ENCODE measurements around the gene CDC25A.

The CDC25A gene

GRCh38 chr3:48202632-48203031, 14.4 kb upstream of the CDC25A start:
- intact Hi-C loops (cut with DNase I), result no loop called here
- DNase-seq, result peak in 1 of 42 donors; percentile 9

- DNase-seq, result no peak
- intact Hi-C loops (cut with DNase I), result no loop called here
Measured at GRCh38 chr3:48199117-48199516, 10.9 kb upstream of the CDC25A start.

GRCh38 chr3:48196611-48197010, 8.4 kb upstream of the CDC25A start:
- no peak for DNase-seq
- intact Hi-C loops (cut with DNase I), result no loop called here

- DNase-seq, result peak; percentile 32 to 85 (median 65)
- intact Hi-C loops (cut with DNase I), result no loop called here
Measured at GRCh38 chr3:48194446-48195071, 6.3 kb upstream of the CDC25A start.

- intact Hi-C loops (cut with DNase I), result no loop called here
- DNase-seq, result peak in 1 of 42 donors; percentile 16
Measured at GRCh38 chr3:48190911-48191310, 2.7 kb upstream of the CDC25A start.

GRCh38 chr3:48189321-48189720, 1.1 kb upstream of the CDC25A start:
- peak in 1 of 42 donors; percentile 16 for DNase-seq
- intact Hi-C loops (cut with DNase I), result no loop called here

GRCh38 chr3:48187579-48188265, 495 bp downstream of the CDC25A start:
- DNase-seq, result peak in 14 of 42 donors; percentile 2 to 60 (median 18)
- intact Hi-C loops (cut with DNase I), result no loop called here

GRCh38 chr3:48187301-48187578, 977 bp downstream of the CDC25A start:
- DNase-seq, result no peak
- intact Hi-C loops (cut with DNase I), result no loop called here

GRCh38 chr3:48186631-48187300, 1.5 kb downstream of the CDC25A start:
- DNase-seq, result no peak
- intact Hi-C loops (cut with DNase I), result no loop called here

- intact Hi-C loops (cut with DNase I), result no loop called here
- DNase-seq, result no peak
Measured at GRCh38 chr3:48185129-48185528, 3.1 kb downstream of the CDC25A start.

- intact Hi-C loops (cut with DNase I), result no loop called here
Measured at GRCh38 chr3:48184299-48184698, 3.9 kb downstream of the CDC25A start.

GRCh38 chr3:48180531-48181253, 7.5 kb downstream of the CDC25A start:
- intact Hi-C loops (cut with DNase I), result no loop called here
- no peak for DNase-seq

More at GRCh38 chr3:48184299-48184698, 3.9 kb downstream of the CDC25A start:
- no peak for DNase-seq

GRCh38 chr3:48180021-48180420, 8.2 kb downstream of the CDC25A start:
- intact Hi-C loops (cut with DNase I), result no loop called here
- no peak for DNase-seq

GRCh38 chr3:48178072-48178471, 10.1 kb downstream of the CDC25A start:
- no peak for DNase-seq
- intact Hi-C loops (cut with DNase I), result no loop called here

- peak in 41 of 42 donors; percentile 15 to 84 (median 50) for DNase-seq
- intact Hi-C loops (cut with DNase I), result no loop called here
Measured at GRCh38 chr3:48157950-48158376, 30.3 kb downstream of the CDC25A start.

- DNase-seq, result peak in 3 of 42 donors; percentile 2 to 38 (median 16)
- intact Hi-C loops (cut with DNase I), result no loop called here
Measured at GRCh38 chr3:48157202-48157840, 30.9 kb downstream of the CDC25A start.

- DNase-seq, result no peak
- intact Hi-C loops (cut with DNase I), result no loop called here
Measured at GRCh38 chr3:48156163-48156562, 32.1 kb downstream of the CDC25A start.

GRCh38 chr3:48155122-48155521, 33.1 kb downstream of the CDC25A start:
- intact Hi-C loops (cut with DNase I), result no loop called here
- DNase-seq, result no peak

- no peak for DNase-seq
- intact Hi-C loops (cut with DNase I), result loop anchor here (5.0 kb wide), 1 partner anchor 315 kb away; no protein-coding TSS in a partner anchor
Measured at GRCh38 chr3:48151807-48152427, 36.3 kb downstream of the CDC25A start.
